Stimulated activated CD4-positive, alpha-beta T cell treated with anti-CD3 and anti-CD28 coated beads, Interleukin-2, amount 100 ng/mL, for 48 hours (primary cell): ENCODE data around the gene ACP3.

ENCODE experiments used
- DNase-seq, 2 donors: peaks; one replicate each; pipeline ENCODE4 v3.0.0-alpha.2; 2020

ACP3 gene

DNA sequence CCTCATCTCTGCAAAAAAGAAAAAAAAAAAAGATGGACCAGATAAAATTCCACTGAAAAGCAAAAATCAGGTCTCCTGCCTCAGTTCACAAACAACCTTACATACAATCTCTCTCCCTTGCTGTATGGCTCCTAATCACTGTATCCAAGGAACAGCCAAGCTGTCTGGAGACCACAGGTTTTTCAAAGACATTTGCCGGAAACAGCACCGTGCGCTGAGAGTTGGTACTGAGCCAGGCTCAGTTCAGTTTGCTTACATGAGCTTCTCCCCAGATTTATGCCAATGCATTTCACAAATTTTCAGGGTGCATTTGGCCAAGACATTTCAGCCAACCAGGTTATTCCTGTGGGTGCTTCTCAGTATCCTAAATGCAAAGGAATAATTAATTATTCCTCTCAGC is 4.1 kb downstream of the ACP3 start:
- no peak for DNase-seq

GRCh38 chr3:132325103-132325606 is 7.9 kb downstream of the ACP3 start:
- DNase-seq: no peak

- DNase-seq: no peak
These were observed 8.4 kb downstream of the ACP3 start for GRCh38 chr3:132325634-132326033.

- no peak for DNase-seq
These were observed 9.0 kb downstream of the ACP3 start for GRCh38 chr3:132326251-132326650.

DNA sequence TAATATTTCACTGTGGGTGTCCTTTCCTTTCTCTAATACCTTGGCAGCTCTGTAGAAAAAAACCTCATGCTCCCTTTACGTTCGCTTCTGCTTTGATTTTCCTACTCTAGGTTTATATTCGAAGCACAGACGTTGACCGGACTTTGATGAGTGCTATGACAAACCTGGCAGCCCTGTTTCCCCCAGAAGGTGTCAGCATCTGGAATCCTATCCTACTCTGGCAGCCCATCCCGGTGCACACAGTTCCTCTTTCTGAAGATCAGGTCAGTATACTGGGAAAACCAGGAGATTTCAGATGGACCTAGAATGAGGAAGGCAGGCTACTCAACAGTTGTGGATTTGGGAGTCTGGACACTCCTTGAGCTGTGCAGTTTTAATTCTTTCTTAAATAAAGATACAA is 14.9 kb downstream of the ACP3 start:
- no peak for DNase-seq

GRCh38 chr3:132332508-132332907 is 15.3 kb downstream of the ACP3 start:
- DNase-seq: no peak

DNA sequence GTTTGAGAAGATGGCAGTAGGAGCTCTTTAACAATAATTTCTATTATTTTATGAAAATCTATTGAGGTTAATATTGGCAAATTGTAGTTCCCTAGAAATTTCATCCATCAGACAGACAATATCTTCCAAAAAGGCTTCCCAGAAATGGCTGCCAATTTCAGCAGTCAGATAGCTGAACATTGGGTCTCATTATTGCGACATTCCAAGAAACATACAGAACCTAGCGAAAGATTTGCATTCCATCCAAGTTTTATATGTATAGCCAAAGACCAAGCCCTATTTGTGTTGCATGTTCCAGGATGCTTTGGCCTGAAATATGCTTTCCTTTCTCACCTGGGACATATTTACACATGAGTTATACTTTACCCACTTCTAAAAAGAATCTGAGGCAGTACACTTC is 24.5 kb downstream of the ACP3 start:
- no peak for DNase-seq

DNA sequence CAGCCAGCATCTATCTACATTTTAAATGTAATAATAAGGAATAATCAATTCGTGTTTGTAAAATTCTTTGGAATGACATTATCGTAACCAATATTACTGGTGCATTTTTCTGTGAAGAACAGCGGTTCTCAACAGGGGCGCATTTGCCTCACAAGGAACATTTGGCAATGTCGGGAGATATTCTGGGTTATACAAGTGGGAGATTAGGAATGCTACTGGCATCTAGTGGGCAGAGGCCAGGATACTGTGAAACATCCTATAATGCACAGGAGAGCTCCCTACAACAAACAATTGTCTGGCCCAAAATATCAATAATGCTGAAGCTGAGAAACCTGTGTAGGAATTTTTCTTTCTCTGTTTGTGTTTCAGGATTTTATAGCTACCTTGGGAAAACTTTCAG is 25.0 kb downstream of the ACP3 start:
- DNase-seq: no peak

DNA sequence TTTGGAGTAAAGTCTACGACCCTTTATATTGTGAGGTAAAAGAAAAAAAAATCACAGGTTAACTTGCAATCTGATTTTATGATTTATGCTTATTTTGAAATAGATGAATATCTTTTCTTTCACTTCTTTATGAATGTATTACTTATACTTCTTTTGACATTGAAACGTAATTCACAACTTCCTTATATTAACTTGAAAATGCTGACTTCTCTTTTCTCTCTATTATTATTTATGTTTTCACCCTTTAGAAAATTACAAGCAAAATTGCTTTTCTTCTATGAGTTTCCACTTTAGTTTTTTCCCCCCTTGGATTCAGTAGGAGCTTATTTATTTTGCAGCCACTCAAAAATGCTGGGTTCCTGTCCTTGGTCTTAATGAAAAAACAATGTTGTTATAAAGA is 25.4 kb downstream of the ACP3 start:
- no peak for DNase-seq

- peak in 1 of 2 donors; percentile 21 for DNase-seq
These were observed 25.9 kb downstream of the ACP3 start for GRCh38 chr3:132343018-132343612.

DNA sequence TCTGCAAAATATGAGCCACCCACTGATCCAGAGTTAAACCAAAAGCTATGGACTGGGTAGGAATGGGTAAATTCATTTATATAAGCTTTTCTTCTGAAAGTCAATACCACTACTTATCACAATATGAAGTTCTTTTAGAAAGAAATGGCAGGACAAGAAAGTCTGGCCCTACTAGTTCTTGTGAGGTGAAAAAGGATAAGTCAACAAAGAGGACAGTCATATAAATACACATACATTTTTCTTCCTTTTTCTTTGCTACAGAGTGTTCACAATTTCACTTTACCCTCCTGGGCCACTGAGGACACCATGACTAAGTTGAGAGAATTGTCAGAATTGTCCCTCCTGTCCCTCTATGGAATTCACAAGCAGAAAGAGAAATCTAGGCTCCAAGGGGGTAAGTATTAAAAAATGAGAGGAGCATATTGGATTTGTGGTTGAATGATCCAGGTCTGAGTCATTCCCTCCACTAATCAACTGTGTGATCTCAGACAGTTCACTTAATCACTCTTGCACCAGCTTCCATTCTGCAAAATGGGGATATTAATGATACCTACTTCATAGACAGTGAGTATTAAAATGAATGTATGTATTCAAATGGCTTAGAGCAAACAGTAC is 27.6 kb downstream of the ACP3 start:
- DNase-seq: no peak

GRCh38 chr3:132346841-132347736 is 29.9 kb downstream of the ACP3 start:
- DNase-seq: no peak

DNA sequence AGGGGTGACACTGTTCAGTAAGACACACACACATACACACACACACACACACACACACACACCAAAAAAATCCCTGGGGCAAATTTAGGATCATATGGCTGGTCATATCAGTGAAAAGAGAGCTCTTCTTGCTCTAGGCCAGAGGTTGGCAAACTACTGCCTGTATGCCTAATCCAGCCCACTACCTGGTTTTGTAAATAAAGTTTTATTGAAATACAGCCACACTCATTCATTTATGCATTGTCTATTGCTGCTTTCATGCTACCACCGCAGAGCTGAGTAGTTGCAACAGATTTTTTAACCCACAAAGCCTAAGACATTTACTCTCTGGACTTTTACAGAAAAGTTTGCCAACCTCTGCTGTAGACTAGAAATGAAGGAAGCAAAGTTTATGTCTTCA is 30.6 kb downstream of the ACP3 start:
- DNase-seq: no peak

- no peak for DNase-seq
These were observed 31.3 kb downstream of the ACP3 start for GRCh38 chr3:132348531-132348930.

DNA sequence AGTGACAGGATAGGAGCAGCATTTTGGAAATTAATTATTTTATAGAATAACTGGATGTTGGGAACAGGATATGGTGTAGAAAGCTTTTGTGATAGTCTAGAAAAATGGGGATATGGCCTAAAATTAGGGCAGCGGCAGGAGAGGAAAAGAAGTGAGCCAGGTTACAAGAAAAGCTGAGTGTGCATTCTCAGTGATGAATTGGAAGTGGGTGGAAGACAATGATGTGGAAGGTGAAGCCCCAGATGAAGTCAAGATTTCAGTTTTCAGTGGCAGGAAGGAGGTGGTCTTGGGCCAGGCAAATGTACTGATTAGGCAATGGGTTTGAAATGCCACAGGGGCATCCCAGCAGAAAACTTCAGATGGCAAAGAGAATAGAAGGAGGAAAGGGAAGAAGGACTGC is 33.6 kb downstream of the ACP3 start:
- no peak for DNase-seq

DNA sequence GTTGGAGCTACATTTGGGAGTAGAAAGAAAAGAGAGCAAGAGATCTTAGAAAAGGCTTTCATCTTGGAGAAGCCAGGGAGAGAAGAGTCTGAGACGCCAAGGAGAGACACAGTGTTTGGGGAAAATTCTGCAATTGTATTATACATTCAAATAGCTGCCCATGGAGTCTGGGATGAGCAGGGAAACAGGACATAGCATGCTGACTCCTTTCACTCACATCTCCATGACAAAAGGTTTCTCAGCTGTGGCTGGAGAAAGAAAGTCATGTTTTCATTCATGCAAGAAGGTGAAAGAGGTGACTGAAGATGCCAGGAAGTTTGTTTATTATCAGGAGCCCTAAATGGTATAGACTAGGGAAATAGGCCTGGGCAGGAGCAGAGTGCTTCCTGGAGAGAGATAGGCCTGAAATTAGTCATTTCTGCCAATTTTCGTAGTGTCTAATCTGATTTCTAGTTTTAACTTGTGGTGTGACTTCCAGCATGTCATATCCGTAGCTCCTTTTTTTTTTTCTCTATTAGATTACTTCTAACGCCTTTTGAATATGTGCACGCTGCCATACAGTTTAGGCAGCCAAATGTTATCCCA is 34.1 kb downstream of the ACP3 start:
- no peak for DNase-seq

- peak; percentile 65 to 71 for DNase-seq
These were observed 35.4 kb downstream of the ACP3 start for GRCh38 chr3:132352556-132353143.

DNA sequence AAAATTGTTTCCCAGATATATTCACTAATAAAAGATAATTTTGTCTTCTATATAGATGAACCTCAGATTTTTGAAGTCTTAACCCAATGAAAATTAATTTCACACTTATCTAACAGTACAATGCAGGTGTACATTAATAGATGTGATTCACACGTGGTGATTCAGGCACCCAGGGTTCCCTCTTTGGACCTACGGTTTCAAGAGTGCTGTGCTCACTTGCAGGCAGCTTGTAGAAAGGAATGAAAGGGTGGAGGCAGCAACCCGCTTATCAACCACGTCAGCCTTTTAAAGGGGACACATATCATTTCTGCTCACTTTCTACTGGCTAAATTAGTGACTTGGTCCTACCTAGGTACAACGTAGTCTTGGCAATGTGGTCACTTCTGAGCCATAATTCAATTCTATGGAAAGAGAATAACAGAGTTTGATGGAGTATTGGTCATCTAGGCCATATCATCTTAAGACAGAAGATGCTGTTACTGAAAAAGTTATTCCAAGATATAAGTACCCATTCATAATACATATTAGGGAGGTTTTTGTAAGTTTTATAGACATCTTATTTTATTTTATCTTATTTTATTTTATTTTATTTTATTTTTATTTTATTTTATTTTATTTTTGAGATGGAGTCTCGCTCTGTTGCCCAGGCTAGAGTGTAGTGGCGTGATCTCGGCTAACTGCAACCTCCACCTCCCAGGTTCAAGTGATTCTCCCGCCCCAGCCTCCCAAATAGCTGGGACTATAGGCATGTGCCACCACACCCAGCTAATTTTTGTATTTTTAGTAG is 37.9 kb downstream of the ACP3 start:
- no peak for DNase-seq

- DNase-seq: no peak
These were observed 39.4 kb downstream of the ACP3 start for GRCh38 chr3:132356568-132356967.

GRCh38 chr3:132360717-132361116 is 43.5 kb downstream of the ACP3 start:
- DNase-seq: no peak

DNA sequence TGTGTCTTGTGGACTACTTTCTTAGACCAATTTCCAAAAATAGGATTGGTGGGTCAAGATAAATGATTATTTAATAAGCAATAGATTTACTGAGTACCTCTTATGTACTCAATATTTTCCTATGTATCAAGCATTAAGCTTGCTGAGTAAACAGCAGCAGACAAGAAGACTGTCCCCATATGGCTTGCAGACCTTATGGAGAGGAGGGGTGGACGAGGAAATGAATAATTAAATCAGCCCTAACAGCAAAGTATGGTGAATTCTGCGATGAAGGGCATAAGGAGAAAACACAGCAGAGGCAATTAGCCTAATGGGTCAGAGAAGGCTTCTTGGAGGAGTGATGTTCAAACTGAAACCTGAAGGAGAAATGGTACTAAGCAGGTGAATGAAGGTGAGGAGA is 45.1 kb downstream of the ACP3 start:
- DNase-seq: no peak

DNA sequence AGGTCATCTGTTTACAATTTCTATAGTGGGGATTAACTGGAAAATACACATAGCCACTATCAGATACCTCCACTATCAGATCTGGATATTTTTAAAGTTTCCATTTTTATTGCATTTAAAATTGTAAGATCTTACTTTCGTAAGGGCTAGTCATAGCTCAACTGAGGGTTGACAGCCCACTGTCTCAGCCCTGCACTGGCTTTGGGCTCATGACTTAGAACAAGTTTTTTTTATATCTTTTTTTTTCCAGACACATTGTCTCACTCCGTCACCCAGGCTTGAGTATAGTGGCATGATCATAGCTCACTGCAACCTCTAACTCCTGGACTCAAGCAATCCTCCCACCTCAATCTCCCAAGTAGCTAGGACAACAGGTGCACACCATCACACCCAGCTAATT is 51.3 kb downstream of the ACP3 start:
- DNase-seq: no peak
